COR-L47 (cell line): Measurements from ENCODE around the gene KIAA1217.

Experiments
- DNase-seq: peaks from one replicate; lab custom pipeline; 2025; lab: John Stamatoyannopoulos, UW

The KIAA1217 gene

GRCh38 chr10:24207781-24208611 is 942 bp upstream of the KIAA1217 start:
- DNase-seq = no peak

GRCh38 chr10:24209432-24209771 is 464 bp downstream of the KIAA1217 start:
- DNase-seq = no peak

- DNase-seq = no peak
Observed at GRCh38 chr10:24209946-24210491, 1.1 kb downstream of the KIAA1217 start.

GRCh38 chr10:24210501-24210900 is 1.6 kb downstream of the KIAA1217 start:
- DNase-seq = no peak

GRCh38 chr10:24213266-24213665 is 4.3 kb downstream of the KIAA1217 start:
- no peak for DNase-seq

- no peak for DNase-seq
Observed at GRCh38 chr10:24213881-24214280, 4.9 kb downstream of the KIAA1217 start.

GRCh38 chr10:24214762-24215161 is 5.8 kb downstream of the KIAA1217 start:
- no peak for DNase-seq

- DNase-seq = no peak
Observed at GRCh38 chr10:24215196-24215595, 6.3 kb downstream of the KIAA1217 start.

- no peak for DNase-seq
Observed at GRCh38 chr10:24215603-24216002, 6.7 kb downstream of the KIAA1217 start.

- DNase-seq = no peak
Observed at GRCh38 chr10:24219963-24220362, 11.0 kb downstream of the KIAA1217 start.

- no peak for DNase-seq
Observed at GRCh38 chr10:24223341-24223740, 14.4 kb downstream of the KIAA1217 start.

- DNase-seq = no peak
Observed at GRCh38 chr10:24223953-24224352, 15.0 kb downstream of the KIAA1217 start.

GRCh38 chr10:24228642-24229041 is 19.7 kb downstream of the KIAA1217 start:
- DNase-seq = no peak

GRCh38 chr10:24229909-24230308 is 21.0 kb downstream of the KIAA1217 start:
- no peak for DNase-seq

- no peak for DNase-seq
Observed at GRCh38 chr10:24231200-24231599, 22.3 kb downstream of the KIAA1217 start.

GRCh38 chr10:24234784-24235183 is 25.8 kb downstream of the KIAA1217 start:
- DNase-seq = no peak

- no peak for DNase-seq
Observed at GRCh38 chr10:24235471-24235870, 26.5 kb downstream of the KIAA1217 start.

GRCh38 chr10:24237801-24238395 is 29.0 kb downstream of the KIAA1217 start:
- no peak for DNase-seq

- DNase-seq = no peak
Observed at GRCh38 chr10:24238519-24239247, 29.7 kb downstream of the KIAA1217 start.

- DNase-seq = no peak
Observed at GRCh38 chr10:24239289-24240040, 30.5 kb downstream of the KIAA1217 start.

- DNase-seq = no peak
Observed at GRCh38 chr10:24240041-24240751, 31.3 kb downstream of the KIAA1217 start.
